Stimulated activated CD8-positive, alpha-beta memory T cell treated with anti-CD3 and anti-CD28 coated beads, Interleukin-7, amount 100 ng/mL, for 4 hours (primary cell): Measurements from ENCODE around the gene CCDC85B.

Source experiments
- DNase-seq, 2 donors: peaks; one replicate each; pipeline ENCODE4 v3.0.0-alpha.2; 2020; ENCODE audit warnings: low read depth in 2 of 2

CCDC85B gene

DNA sequence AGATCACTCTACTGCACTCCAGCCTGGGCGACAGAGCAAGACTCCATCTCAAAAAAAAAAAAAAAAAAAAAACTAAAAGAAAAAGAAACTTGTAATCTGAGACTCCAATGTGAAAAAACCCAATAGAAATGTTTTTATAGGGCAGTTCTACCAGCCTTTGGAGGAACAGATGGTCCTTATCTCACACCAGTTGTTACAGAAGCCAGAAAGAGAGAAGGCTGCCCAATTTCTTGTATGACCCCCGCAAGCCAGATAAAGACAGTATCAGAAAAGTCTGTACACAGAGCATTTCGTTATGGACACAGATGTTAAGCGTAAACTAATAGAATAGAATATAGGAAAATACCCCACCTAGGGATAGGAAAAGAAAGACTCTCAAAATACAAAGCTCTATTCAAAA, 43.5 kb downstream of the CCDC85B start:
- DNase-seq: no peak

DNA sequence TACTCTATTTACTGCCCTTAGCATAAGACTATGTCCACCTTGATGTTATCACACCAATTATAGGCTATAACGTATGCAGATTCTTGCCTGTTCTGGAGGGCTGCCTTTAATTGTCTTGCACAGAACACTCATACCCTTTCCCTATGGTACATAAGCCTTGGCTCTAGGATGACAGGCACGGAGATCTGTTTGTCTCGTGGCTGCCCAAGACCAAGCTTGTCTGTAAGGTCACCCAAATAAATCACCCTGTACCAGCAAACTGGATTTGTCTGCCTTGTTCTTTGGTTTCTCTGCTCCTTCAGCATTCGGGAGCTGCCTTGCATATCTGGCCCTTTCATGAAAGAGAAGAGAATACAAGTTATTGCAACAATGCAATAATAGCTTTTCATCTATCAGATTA, 47.3 kb downstream of the CCDC85B start:
- DNase-seq: no peak
